GM23338 (cell line): ENCODE results near the gene RUNX3. TPM values are rescaled to one million over a fixed set of nuclear protein-coding genes. Genes with fewer than 3 reads are reported as not detected.

Source experiments
- ATAC-seq: fragments of 200-7000 bp; cut with Tn5 transposase; 3 replicates; pipeline ENCODE4 v1.9.1; 2020
- DNase-seq: peaks from one replicate; pipeline ENCODE4 v3.0.0-alpha.2; 2015; ENCODE audit warnings: low spot score
- H2AFZ ChIP-seq: fragments of 200-600 bp; sonication (generic); 2 replicates; pipeline ENCODE4 v1.8.0; 2016; ENCODE audit warnings: antibody characterized with exemption, mild to moderate bottlenecking, moderate library complexity
- H3F3A ChIP-seq: fragments of 200-600 bp; sonication (generic); replicated peaks from 2 replicates; pipeline ENCODE4 v1.8.0; 2017; ENCODE audit warnings: antibody characterized with exemption, mixed run types, low read depth
- H3K27ac ChIP-seq: fragments of 200-600 bp; sonication (generic); 2 replicates; pipeline ENCODE4 v1.6.1; 2016; ENCODE audit warnings: low read depth
- H3K27me3 ChIP-seq: fragments of 200-600 bp; sonication (generic); 2 replicates; pipeline ENCODE4 v1.8.0; 2016; ENCODE audit warnings: mild to moderate bottlenecking, mixed run types, moderate library complexity; ENCODE audit not compliant: insufficient read depth
- H3K36me3 ChIP-seq: fragments of 200-600 bp; sonication (generic); 2 replicates; pipeline ENCODE4 v1.8.0; 2016; ENCODE audit warnings: mild to moderate bottlenecking; ENCODE audit not compliant: insufficient read depth
- H3K4me1 ChIP-seq: fragments of 200-600 bp; sonication (generic); 2 replicates; pipeline ENCODE4 v1.8.0; 2016; ENCODE audit warnings: mild to moderate bottlenecking, moderate library complexity; ENCODE audit not compliant: insufficient read depth
- H3K4me2 ChIP-seq: fragments of 200-600 bp; sonication (generic); 2 replicates; pipeline ENCODE4 v1.7.1; 2017; ENCODE audit warnings: mixed run types
- H3K4me3 ChIP-seq: fragments of 200-600 bp; sonication (generic); 2 replicates; pipeline ENCODE4 v1.6.1; 2016; ENCODE audit warnings: mixed run types
- H3K79me2 ChIP-seq: fragments of 200-600 bp; sonication (generic); replicated peaks from 2 replicates; pipeline ENCODE4 v1.8.0; 2017; ENCODE audit warnings: mild to moderate bottlenecking; ENCODE audit not compliant: insufficient read depth
- H3K9me2 ChIP-seq: fragments of 200-600 bp; sonication (generic); 2 replicates; pipeline ENCODE4 v1.8.0; 2017; ENCODE audit not compliant: insufficient read depth
- H4K20me1 ChIP-seq: fragments of 200-600 bp; sonication (generic); replicated peaks from 2 replicates; pipeline ENCODE4 v1.8.0; 2017; ENCODE audit warnings: mild to moderate bottlenecking; ENCODE audit not compliant: insufficient read depth
- H3K27ac Mint-ChIP-seq: 2 replicates; pipeline ENCODE4 v1.8.0; 2020; ENCODE audit warnings: inconsistent platforms, mild to moderate bottlenecking, moderate library complexity, mixed read lengths
- H3K27me3 Mint-ChIP-seq: 3 replicates; pipeline ENCODE4 v1.8.0; 2022; ENCODE audit warnings: low read depth, mild to moderate bottlenecking, moderate library complexity, mixed read lengths, inconsistent platforms; ENCODE audit not compliant: insufficient read depth, poor library complexity
- H3K36me3 Mint-ChIP-seq: 3 replicates; pipeline ENCODE4 v1.8.0; 2021; ENCODE audit warnings: low read depth, mild to moderate bottlenecking, inconsistent platforms, moderate library complexity, mixed read lengths
- H3K4me1 Mint-ChIP-seq: 3 replicates; pipeline ENCODE4 v1.8.0; 2020; ENCODE audit warnings: mild to moderate bottlenecking, inconsistent platforms, mixed read lengths
- H3K4me3 Mint-ChIP-seq: 3 replicates; pipeline ENCODE4 v1.8.0; 2021; ENCODE audit warnings: moderate library complexity, mild to moderate bottlenecking, inconsistent platforms, mixed read lengths
- H3K9me3 Mint-ChIP-seq: 3 replicates; pipeline ENCODE4 v1.8.0; 2020; ENCODE audit warnings: moderate library complexity, mild to moderate bottlenecking, inconsistent platforms, mixed read lengths
- CREB1 ChIP-seq: fragments of 250-450 bp; sonication (Bioruptor Pico); IDR thresholded peaks from 2 replicates; pipeline ENCODE4 v1.5.0; 2020; ENCODE audit warnings: low read depth, mild to moderate bottlenecking, moderate library complexity
- ETS1 ChIP-seq: IDR thresholded peaks from 2 replicates; pipeline ENCODE4 v1.6.1; 2016; ENCODE audit warnings: antibody characterized with exemption
- EZH2 ChIP-seq: fragments of 200-600 bp; sonication (generic); IDR thresholded peaks from one replicate; pipeline ENCODE4 v1.8.0; 2017; ENCODE audit warnings: antibody characterized with exemption, mild to moderate bottlenecking, low read depth; ENCODE audit not compliant: unreplicated experiment
- EZH2phosphoT487 ChIP-seq: fragments of 200-600 bp; sonication (generic); IDR thresholded peaks from one replicate; pipeline ENCODE4 v1.8.1; 2018; ENCODE audit warnings: antibody characterized with exemption; ENCODE audit not compliant: unreplicated experiment
- POLR2AphosphoS5 ChIP-seq: IDR thresholded peaks from 2 replicates; pipeline ENCODE4 v1.6.1; 2016; ENCODE audit warnings: antibody characterized with exemption, low read depth
- ZNF114 ChIP-seq: fragments of 250-450 bp; sonication (Bioruptor Pico); IDR thresholded peaks from 2 replicates; pipeline ENCODE4 v1.5.0; 2020; ENCODE audit warnings: mild to moderate bottlenecking, moderate library complexity
- ZNF331 ChIP-seq: fragments of 250-450 bp; sonication (Bioruptor Pico); IDR thresholded peaks from 2 replicates; pipeline ENCODE4 v1.5.0; 2020; ENCODE audit warnings: low read depth, mild to moderate bottlenecking, moderate library complexity
- polyA plus RNA-seq: library from polyadenylated mRNA; unstranded; fragments of >200 nt; fragmentation: Nextera tagmentation; extraction: Ambion mirVana; gene quantifications from 2 replicates; pipeline ENCODE4 v1.2.1, GENCODE V29; 2016
- total RNA-seq: library from RNA; depleted of rRNA; stranded (reverse); fragments of >200 nt; shearing (Covaris generic); gene quantifications from 2 replicates; pipeline ENCODE4 v1.2.3, GENCODE V29; 2014
- TF ChIP-seq, protein P1 (sequence below), 2 experiments: fragments of 200-600 bp in 1 of 2; sonication (generic) in 1 of 2; conservative IDR thresholded peaks; 2 replicates each; pipeline versions ENCODE4 v1.5.1 to v1.6.1; 2016 to 2017; ENCODE audit warnings: antibody characterized with exemption in 2 of 2, low read depth in 2 of 2, mild to moderate bottlenecking in 2 of 2, moderate library complexity in 1 of 2

RUNX3 gene
- total and polyA plus RNA-seq, 2 experiments from 2014 or later = 0.23 to 0.73 TPM

DNA sequence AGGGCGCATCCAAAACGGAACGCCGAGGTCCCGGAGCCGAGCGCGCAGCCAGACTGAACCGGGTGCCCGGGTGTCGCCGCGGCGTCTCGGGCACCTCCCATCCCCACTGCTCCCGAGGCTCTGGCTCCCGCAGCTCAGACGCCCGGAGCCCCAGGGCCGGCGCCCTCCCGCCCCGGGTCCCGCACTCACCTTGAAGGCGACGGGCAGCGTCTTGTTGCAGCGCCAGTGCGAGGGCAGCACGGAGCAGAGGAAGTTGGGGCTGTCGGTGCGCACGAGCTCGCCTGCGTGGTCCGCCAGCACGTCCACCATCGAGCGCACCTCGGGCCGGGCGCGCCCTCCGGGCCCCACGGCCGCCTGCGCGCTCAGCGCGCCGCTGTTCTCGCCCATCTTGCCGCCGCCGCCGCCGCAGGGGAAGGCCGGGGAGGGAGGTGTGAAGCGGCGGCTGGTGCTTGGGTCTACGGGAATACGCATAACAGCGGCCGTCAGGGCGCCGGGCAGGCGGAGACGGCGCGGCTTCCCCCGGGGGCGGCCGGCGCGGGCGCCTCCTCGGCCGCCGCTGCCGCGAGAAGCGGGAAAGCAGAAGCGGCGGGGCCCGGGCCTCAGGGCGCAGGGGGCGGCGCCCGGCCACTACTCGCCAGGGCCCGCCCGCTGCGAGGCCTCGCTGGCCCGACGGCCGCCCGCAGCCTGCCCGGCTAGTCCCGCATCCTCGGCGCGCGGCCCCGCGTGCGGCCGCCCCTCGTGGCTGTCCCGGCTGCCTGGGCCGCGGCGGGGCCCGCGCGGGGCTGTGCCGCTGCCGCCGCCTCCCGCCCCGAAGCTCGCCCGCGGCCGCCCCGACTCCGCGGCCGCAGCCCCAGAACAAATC lies 447 bp downstream of the RUNX3 start (continued):
- TF ChIP-seq, protein P1, sequence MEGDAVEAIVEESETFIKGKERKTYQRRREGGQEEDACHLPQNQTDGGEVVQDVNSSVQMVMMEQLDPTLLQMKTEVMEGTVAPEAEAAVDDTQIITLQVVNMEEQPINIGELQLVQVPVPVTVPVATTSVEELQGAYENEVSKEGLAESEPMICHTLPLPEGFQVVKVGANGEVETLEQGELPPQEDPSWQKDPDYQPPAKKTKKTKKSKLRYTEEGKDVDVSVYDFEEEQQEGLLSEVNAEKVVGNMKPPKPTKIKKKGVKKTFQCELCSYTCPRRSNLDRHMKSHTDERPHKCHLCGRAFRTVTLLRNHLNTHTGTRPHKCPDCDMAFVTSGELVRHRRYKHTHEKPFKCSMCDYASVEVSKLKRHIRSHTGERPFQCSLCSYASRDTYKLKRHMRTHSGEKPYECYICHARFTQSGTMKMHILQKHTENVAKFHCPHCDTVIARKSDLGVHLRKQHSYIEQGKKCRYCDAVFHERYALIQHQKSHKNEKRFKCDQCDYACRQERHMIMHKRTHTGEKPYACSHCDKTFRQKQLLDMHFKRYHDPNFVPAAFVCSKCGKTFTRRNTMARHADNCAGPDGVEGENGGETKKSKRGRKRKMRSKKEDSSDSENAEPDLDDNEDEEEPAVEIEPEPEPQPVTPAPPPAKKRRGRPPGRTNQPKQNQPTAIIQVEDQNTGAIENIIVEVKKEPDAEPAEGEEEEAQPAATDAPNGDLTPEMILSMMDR (conservative IDR thresholded peaks at IDR 0.05; ENCODE audit: low read depth in 2 of 2) = no peak
- TF ChIP-seq EZH2phosphoT487 = peak; percentile 53

DNA sequence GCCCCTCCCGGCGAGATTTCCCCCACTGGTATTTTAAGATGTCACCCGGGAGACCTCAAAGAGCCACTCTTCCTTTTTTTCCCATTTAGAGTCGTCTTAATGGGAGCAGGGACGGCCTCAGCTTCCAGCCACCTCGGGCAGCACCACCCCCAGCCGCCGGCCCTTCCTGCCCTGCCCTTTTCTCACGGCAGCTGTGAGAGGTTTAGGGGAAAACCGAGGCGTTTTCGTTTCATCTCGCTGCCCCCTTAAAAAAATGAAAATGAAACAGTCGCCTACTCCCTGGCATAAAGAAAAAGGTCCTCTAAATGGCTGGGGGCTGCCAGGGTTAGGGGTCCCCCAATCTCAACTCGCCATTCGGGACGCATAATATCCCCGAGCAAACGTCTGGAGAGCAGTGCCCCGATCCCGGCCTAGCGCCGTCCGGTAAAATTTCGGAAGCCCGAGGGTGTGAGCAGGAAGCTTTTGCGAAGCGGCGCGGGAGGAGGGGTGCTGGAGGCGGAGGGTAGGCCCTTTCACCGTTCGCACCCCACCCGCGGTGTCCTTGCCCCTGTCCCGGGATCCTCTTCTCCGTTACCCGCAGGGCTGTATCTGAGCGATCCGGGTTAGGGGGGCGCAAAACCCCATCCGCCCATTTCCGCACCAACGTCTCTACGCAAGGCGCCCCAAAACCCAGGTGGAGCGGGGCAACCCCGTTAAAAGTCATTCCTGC lies 1.2 kb downstream of the RUNX3 start:
- Histone ChIP-seq H3K4me1 (peaks cover 48% of the 10 kb centered on the region), H3F3A (peaks cover 29% of the 10 kb centered on the region; the same call in 1 of the 2 replicates), H3K36me3 (no peaks in the 10 kb centered on the region), H3K4me2 (peak overlapping the region; percentile 89), H3K27ac (no peak overlapping the region), H3K4me3 (peak overlapping the region; percentile 63), H3K9me2 (no peaks in the 10 kb centered on the region), H2AFZ (peak overlapping the region; percentile 83), H3K79me2 (no peaks in the 10 kb centered on the region), H4K20me1 (no peaks in the 10 kb centered on the region), H3K27me3 (peaks cover 95% of the 10 kb centered on the region)
- Mint-ChIP-seq H3K9me3 (peaks cover 7% of the 10 kb centered on the region; the same call in 1 of the 3 replicates), H3K4me3 (peak overlapping the region; percentile 58), H3K36me3 (no peaks in the 10 kb centered on the region), H3K27ac (no peak overlapping the region), H3K4me1 (peaks cover 50% of the 10 kb centered on the region), H3K27me3 (peaks cover 83% of the 10 kb centered on the region)
- DNase-seq (peak; percentile 60), ATAC-seq (peak; percentile 2)
- TF ChIP-seq POLR2AphosphoS5 (no peak), ETS1 (no peak), EZH2 (peak; percentile 69)

DNA sequence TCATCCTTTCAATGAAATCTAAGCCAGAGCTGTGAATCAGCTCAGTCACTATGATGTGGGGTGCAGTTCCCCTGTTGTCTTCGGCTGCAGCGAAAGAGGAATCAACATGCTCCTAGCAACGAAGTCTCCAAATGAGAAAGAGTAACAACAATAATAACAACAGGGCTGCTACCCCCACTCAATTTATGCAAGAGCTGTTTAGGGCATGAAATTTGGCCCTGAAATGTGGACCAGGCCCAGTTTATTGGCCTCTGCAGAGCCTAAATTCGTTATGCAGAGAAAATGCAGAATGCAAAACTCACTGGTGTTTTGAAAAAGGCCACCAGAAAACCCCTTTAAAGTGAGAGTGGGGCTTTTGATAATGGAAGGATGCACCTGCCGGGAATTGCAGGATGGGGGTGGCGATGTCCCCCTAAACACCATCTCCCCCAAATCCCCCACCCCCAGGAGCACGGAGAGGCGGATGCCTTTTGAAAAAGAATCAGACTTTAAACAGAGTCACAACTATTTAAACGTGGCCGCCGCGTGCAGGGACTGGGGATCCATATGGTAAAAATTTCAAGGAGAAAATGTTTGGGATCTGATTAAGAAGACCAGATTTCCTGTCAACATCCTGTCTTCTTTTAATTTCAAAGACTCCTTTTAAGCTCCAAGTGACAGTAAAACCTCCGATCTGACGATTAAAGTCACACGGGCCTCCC lies 1.9 kb downstream of the RUNX3 start:
- Mint-ChIP-seq H3K4me1 (peaks cover 43% of the 10 kb centered on the region), H3K36me3 (no peaks in the 10 kb centered on the region), H3K27ac (no peak overlapping the region), H3K4me3 (peak overlapping the region; percentile 58), H3K9me3 (peaks cover 7% of the 10 kb centered on the region; the same call in 1 of the 3 replicates), H3K27me3 (peaks cover 76% of the 10 kb centered on the region)
- Histone ChIP-seq H3K9me2 (no peaks in the 10 kb centered on the region), H3F3A (peaks cover 25% of the 10 kb centered on the region; the same call in 1 of the 2 replicates), H3K79me2 (no peaks in the 10 kb centered on the region), H3K4me3 (peak overlapping the region; percentile 63), H3K4me2 (peak overlapping the region; percentile 89), H3K27ac (no peak overlapping the region), H3K4me1 (peaks cover 43% of the 10 kb centered on the region), H4K20me1 (no peaks in the 10 kb centered on the region), H3K36me3 (no peaks in the 10 kb centered on the region), H2AFZ (no peak overlapping the region; the same call in 1 of the 2 replicates), H3K27me3 (peaks cover 88% of the 10 kb centered on the region)
- DNase-seq = peak; percentile 33
- ATAC-seq = no peak
- TF ChIP-seq CREB1 (CRISPR knock-in tag) (no peak), POLR2AphosphoS5 (no peak), EZH2 (peak; percentile 31), EZH2phosphoT487 (no peak), ZNF331 (CRISPR knock-in tag) (no peak), ZNF114 (CRISPR knock-in tag) (no peak)
- TF ChIP-seq, protein P1 (conservative IDR thresholded peaks at IDR 0.05; ENCODE audit: low read depth in 2 of 2) = no peak
